22Rv1 (cell line): Measurements from ENCODE around the gene DPP6.

Experiments
- H3K27ac ChIP-seq: fragments of 450-650 bp; 2 replicates; pipeline ENCODE4 v1.5.1; 2017
- CTCF ChIP-seq: fragments of 450-650 bp; IDR thresholded peaks from 2 replicates; pipeline ENCODE4 v1.5.1; 2017; ENCODE audit warnings: mild to moderate bottlenecking
- ZFX ChIP-seq: fragments of 450-650 bp; IDR thresholded peaks from 2 replicates; pipeline ENCODE4 v1.6.1; 2017; ENCODE audit warnings: antibody characterized with exemption, borderline replicate concordance

DPP6 gene

GRCh38 chr7:154583454-154583853 is 531.3 kb downstream of the DPP6 start:
- no peak for TF ChIP-seq ZFX
- no peak for TF ChIP-seq CTCF
- no peak overlapping the region for H3K27ac ChIP-seq

GRCh38 chr7:154584352-154585252 is 532.4 kb downstream of the DPP6 start:
- no peak overlapping the region for H3K27ac ChIP-seq
- peak; percentile 92 for TF ChIP-seq CTCF
- TF ChIP-seq ZFX = no peak

- no peak overlapping the region for H3K27ac ChIP-seq
- no peak for TF ChIP-seq ZFX
- TF ChIP-seq CTCF = no peak
These were observed 535.6 kb downstream of the DPP6 start for GRCh38 chr7:154587792-154588191.

GRCh38 chr7:154591544-154591943 is 539.3 kb downstream of the DPP6 start:
- no peak overlapping the region for H3K27ac ChIP-seq
- TF ChIP-seq CTCF = no peak
- TF ChIP-seq ZFX = no peak

- TF ChIP-seq CTCF (no peak), ZFX (no peak)
- H3K27ac ChIP-seq = no peak overlapping the region
These were observed 540.2 kb downstream of the DPP6 start for GRCh38 chr7:154592388-154592787.

GRCh38 chr7:154598396-154598795 is 546.2 kb downstream of the DPP6 start:
- TF ChIP-seq CTCF (no peak), ZFX (no peak)
- no peak overlapping the region for H3K27ac ChIP-seq

- H3K27ac ChIP-seq = no peak overlapping the region
- no peak for TF ChIP-seq CTCF
- no peak for TF ChIP-seq ZFX
These were observed 546.7 kb downstream of the DPP6 start for GRCh38 chr7:154598864-154599263.
